GM21786 (cell line): ENCODE measurements around the gene RBMXL3.
"Not testable (repeated sequence)": the region's sequence is repeated elsewhere in the genome, so short reads cannot be mapped to it uniquely, and the experiment has no call there.

ENCODE experiments used
- ATAC-seq: cut with Tn5 transposase; IDR thresholded peaks from one replicate; pipeline ENCODE4 v1.9.1; 2021; ENCODE audit not compliant: unreplicated experiment

RBMXL3 gene

DNA sequence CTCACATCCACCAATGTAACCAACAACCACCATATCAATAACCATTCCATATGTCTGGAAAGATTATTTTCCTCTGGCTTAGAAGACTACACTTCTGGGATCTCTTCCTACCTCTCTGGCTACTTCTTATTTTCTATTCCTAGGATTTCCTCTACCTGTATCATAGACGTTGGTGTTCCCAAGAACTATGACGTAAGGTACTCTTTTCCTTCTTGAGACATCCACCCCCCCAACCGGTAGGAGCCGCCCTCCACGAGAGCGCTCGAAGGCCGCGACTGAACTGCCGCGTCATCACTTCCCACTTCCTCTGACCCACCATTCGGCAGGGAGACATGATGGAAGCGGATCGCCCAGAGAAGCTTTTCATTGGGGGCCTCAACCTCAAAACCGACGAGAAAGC lies at the start of gene RBMXL3:
Gene RBMXL3 (plus strand): TSS at position 301 of the 400 bp plus-strand sequence. CDS start 32 bp downstream, at position 333.
- no peak for ATAC-seq

DNA sequence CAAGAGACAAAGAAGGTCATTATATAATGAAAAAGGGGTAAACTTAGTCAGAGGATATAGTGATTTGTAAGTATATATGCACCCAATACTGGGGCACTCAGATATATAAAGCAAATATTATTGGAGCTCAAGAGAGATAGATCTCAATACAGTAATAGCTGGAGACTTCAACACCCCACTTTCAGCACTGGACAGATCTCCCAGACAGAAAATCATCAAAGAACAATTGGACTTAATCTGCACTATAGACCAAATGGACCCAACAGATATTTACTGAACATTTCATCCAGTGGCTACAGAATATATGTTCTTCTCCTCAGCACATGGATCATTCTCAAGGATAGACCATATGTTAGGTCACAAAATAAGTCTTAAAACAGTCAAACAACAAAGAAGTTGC lies 47.2 kb upstream of the RBMXL3 start:
- ATAC-seq = no peak

DNA sequence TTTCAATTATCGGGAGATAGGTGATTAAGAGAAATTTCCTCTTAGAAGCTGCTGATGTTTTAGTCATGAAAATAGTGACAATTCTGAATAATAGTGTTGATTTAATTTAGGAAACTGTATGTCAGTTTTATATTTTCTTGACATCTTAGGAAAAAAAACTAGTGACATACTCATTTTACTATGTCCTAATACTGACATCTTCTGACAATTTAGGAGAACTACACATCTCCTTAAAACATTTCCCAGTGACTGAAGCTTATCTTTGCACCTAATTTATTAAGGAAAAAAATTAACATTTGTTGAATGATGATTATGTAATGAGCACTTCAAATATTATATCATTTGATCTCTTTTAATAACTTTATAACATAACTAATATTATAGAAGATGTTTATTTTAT lies 42.0 kb upstream of the RBMXL3 start:
- no peak for ATAC-seq

DNA sequence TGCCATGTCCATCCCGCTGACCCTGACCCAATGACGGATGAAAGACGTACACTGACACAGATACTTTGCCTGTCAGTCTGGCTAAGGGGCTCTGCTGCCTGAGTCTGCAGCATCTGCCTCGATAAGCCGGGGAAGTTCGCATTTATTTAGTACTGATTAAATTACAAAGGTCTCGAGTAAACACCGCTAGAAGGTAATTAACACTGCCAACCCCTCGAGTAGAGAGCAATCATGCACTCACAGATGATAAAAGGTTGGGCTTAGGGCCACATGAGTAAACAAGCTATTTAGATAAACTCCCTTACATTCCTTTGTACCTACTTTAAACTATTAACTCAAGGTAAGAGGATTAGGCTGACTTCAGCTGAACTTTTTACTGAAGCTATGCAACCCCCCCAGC lies 16.0 kb upstream of the RBMXL3 start:
- ATAC-seq = no peak

DNA sequence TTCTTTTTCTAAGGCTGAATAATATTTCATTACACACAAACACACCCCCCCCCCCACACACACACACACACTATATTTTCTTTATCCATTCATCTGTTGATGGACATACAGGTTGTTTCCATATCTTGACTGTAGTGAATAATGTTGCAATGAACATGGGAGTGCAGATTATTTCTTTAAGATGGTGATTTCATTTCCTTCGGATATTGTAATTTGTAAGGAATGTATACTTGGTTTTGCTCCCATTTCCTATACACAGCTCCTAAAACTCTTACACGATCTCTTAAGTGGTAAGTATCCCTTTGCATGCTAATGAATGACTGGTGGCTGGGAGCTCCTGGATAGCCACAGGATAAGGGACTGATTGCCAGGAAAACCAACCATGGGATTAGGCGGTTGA lies 14.7 kb upstream of the RBMXL3 start:
- no peak for ATAC-seq

DNA sequence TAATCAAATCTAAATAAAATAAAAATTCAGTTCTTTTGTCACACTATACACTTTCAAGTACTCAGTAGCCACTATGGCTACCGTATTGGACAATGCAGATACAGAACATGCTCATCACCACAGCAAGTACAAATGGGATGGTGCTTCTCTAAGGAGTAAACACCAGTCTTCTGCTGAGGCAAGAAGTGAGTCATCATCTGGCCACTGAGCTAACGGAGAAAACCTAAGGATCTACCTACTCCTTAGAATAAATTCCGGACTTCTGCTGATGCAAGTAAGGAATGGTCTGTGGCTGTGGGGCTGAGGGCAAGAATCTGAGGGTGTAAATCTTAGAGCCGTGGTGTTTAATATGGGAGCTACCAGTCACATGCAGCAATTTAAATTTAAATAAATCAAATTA lies 11.3 kb upstream of the RBMXL3 start:
- no peak for ATAC-seq

DNA sequence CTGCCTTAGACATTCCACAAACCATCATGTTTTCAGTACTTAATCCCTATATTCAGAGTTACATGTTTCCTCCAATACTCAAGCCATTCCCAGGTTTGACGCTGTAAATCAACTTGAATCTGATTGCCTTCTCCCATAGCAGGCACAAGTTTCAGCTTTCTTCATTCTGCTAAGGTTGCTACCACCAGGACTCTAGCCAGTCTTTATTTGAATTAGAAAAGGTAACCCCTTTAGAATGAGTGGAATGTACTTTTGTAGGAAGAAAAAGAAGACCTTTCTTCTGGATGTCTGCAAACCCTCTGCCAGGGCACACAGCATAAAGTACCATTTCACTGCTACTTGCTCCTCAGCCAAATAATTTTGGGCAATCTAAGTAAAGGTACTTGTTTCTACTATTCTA lies 10.7 kb upstream of the RBMXL3 start:
- ATAC-seq = no peak

DNA sequence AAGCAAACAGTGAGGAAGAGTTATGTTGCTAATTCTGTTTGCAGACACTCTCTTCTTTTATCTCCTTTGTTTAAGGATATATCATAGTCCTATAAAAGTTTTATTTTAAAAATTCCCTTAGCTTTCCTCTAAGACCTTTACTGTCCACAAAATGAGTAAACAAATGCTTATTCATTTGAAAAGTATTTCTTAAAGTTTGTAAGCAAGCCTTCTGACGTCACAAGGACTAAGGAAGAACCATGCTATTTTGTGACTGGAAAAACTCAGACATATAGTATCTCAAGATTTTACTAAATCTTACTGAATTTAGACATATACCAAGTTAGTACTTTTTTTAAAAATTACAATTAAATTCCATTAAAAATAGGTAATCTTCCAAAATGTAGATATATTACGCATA lies 5.2 kb upstream of the RBMXL3 start:
- no peak for ATAC-seq

DNA sequence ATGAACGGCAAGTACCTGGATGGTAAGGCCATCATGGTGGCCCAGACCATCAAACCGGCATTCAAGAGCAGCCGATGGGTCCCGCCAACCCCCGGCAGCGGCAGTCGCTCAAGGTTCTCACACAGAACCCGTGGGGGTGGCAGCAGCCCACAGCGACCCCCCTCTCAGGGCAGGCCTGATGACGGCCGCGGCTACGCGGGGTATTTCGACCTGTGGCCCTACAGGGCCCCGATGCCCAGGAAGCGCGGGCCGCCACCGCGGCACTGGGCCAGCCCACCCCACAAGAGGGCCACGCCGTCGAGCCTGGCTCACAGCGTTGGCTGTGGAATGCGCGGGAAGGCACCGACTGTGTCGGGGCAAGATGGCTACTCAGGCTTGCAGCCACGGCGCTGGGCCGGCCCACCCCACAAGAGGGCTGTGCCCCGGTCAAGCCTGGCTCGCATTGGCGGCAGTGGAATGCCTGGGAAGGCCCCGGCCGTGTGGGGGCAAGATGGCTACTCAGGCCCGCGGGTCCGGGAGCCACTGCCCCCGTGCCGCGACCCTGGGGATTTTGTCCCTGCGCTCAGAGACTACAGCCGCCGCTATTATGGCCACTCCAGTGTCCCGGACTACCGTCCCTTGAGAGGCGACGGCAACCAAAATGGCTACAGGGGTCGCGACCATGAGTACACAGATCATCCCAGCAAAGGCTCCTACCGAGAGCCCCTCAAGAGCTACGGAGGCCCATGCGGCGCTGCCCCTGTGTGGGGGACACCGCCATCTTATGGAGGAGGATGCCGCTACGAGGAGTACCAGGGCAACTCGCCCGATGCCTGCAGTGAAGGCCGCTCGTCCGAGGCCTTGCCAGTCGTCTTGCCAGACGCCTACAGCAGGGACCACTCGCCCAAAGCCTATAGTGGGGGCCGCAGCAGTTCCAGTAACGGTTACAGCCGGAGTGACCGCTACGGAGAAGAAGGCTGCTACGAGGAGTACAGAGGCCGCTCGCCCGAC lies 731 bp downstream of the RBMXL3 start:
- ATAC-seq = no peak

DNA sequence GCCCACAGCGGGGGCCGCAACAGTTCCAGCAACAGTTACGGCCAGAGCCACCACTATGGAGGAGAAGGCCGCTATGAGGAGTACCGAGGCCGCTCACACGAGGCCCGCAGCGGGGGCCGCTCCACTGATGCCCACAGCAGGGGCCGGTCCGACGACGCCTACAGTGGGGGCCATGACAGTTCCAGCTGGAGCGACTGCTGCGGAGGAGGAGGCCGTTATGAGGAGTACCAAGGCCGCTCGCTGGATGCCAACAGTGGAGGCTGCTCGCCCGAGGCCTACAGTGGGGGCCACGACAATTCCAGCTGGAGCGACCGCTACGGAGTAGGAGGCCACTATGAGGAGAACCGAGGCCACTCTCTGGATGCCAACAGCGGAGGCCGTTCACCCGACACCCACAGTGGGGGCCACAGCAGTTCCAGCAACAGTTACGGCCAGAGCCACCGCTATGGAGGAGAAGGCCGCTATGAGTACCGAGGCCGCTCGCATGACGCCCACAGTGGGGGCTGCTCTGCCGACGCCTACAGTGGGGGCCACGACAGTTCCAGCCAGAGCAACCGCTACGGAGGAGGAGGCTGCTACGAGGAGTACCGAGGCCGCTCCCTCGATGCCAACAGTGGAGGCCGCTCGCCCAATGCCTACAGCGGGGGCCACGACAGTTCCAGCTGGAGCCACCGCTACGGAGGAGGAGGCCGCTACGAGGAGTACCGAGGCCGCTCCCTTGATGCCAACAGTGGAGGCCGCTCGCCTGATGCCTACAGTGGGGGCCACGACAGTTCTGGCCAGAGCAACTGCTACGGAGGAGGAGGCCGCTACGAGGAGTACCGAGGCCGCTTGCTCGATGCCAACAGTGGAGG lies 1.7 kb downstream of the RBMXL3 start:
- no peak for ATAC-seq

DNA sequence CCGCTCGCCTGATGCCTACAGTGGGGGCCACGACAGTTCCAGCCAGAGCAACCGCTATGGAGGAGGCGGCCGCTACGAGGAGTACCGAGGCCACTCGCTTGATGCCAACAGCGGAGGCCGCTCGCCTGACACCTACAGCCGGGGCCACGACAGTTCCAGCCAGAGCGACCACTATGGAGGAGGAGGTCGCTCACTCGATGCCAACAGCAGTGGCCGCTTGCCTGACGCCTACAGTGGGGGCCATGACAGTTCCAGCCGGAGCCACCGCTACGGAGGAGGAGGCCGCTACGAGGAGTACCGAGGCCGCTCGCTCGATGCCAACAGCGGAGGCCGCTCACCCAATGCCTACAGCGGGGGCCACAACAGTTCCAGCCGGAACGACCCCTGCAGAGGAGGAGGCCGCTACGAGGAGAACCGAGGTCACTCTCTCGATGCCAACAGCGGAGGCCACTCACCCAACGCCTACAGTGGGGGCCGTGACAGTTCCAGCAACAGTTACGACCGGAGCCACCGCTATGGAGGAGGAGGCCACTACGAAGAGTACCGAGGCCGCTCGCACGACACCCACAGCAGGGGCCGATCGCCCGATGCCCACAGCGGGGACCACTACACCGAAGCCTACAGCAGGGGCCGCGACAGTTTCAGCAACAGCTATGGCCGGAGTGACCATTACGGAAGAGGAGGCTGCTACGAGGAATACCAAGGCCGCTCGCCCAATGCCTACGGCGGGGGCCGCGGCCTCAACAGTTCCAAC lies 2.5 kb downstream of the RBMXL3 start:
- ATAC-seq = no peak

DNA sequence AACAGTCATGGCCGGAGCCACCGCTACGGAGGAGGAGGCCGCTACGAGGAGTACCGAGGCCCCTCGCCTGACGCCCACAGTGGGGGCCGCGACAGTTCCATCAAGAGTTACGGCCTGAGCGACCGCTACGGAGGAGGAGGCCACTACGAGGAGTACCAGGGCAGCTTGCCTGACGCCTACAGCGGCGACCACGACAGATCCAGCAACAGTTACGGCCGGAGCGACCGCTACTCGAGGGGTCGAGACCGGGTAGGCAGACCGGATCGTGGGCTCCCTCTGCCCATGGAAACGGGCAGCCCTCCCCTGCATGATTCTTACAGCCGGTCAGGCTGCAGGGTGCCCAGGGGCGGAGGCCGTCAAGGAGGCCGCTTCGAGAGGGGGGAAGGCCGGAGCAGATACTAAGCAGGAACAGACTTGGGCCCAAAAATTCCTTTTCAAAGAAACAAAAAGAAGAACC lies 3.1 kb downstream of the RBMXL3 start:
- no peak for ATAC-seq

DNA sequence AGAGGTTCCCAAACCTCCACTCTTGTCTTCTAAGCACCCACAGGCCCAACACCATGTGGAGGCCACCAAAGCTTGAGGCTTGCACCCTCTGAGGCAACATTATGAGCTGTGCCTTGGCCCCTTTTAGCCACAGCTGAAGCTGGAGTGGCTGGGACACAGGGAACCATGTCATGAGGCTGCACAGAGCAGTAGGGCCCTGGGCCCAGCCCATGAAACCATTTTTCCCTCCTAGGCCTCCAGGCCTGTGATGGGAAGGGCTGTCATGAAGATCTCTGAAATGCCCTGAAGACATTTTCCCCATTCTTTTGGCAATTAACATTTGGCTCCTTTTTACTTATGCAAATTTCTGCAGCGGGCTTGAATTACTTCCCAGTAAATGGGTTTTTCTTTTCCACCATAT lies 14.8 kb downstream of the RBMXL3 start:
- no peak for ATAC-seq

DNA sequence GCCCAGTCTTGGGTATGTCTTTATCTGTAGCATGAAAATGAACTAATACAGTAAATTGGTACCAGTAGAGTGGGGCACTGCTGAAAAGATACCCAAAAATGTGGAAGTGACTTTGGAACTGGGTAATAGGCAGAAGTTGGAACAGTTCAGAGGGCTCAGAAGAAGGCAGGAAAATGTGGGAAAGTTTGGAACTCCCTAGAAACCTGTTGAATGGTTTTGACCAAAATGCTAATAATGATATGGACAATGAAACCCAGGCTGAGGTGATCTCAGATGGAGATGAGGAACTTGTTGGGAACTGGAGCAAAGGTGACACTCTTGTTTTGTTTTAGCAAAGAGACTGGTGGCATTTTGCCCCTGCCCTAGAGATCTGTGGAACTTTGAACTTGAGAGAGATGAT lies 20.3 kb downstream of the RBMXL3 start:
- ATAC-seq = not testable (repeated sequence)

DNA sequence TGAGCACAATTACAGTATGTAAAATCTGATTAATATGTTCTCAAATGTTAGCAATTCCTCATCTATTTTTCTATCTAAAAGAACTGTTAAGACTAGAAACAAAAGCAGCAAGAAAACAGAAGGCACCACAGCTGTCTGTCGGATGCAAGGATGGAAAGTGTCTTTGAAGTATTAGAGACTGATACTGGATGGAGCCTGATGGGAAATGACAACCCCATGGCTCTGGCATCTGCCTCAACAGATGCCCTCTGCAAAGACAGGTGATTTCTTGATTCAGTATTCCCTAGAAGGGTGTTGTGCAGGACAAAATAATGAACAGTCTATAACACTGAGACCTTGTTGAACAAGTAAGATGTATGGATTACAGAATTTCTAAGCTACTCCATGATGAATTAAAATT lies 24.9 kb downstream of the RBMXL3 start:
- ATAC-seq = no peak

DNA sequence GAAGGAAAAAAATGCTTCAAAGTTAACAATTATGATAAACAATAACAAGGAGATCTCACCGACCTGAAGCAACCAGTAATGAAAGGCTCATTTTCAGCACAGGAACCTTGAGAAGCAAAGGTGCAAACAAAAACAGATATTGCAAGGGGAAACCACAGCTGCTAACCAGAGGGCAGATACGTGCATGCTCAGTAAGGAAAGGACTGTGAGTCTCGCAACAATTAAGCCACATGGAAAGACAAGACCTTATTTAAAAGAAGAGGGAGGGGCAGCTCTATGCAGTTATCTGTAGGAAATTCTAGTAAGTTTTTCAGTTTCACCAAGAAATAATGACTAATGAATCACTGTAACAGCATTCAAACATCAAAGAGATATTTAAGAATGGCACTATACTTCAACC lies 25.4 kb downstream of the RBMXL3 start:
- ATAC-seq = no peak

DNA sequence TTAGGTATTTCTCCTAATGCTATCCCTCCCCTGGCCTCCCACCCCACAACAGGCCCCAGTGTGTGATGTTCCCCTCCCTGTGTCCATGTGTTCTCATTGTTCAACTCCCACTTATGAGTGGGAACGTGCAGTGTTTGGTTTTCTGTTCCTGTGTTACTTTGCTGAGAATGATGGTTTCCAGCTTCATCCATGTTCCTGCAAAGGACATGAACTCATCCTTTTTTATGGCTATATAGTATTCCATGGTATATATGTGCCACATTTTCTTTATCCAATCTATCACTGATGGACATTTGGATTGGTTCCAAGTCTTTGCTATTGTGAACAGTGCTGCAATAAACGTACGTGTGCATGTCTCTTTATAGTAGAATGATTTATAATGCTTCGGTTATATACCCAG lies 28.1 kb downstream of the RBMXL3 start:
- ATAC-seq = not testable (repeated sequence)

DNA sequence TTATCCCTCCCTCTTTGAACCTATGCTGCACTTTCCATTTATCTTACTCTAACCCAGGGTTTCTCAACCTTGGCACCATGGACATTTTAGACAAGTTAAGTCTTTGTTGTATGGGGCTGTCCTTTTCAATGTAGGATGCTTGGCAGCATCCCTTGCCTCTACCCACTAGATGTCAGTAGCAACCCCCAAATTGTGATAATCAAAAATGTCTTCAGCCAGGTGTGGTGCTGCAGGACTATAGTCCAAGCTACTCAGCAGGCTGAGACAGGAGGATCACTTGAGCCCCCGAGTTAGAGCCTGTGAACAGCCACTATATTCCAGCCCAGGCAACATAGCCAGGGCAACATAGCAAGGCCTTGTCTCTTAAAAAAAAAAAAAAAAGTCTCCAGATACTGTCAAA lies 37.7 kb downstream of the RBMXL3 start:
- ATAC-seq = no peak

DNA sequence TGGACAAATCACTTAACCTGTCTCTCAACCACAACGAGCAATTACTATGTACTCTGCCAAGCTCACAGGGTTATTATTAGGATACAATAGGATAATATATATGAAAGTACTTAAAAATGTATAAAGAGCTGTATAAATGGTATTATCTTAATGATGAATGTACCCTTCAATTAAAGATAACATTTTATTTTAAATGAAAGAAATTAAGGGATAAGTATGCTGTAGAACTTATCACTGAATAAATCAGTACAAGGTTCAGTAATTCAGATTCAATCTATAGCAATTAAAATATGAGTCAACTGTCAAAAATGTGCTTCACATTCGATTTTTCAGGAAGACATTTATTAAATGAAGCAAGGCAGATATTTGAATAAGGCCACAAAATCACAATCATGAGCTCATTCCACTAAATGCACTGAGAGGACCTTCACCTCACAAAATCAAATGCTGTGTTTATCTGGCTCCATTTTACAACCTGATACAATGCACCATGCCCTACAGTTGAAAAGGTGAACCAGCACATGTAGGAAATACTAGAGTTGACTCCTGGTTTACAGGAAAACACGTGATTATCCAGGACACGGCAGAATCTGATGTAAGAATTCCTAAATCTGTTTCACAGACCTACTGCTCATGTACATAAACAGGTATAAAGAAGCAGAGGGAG lies 40.3 kb downstream of the RBMXL3 start:
- no peak for ATAC-seq

DNA sequence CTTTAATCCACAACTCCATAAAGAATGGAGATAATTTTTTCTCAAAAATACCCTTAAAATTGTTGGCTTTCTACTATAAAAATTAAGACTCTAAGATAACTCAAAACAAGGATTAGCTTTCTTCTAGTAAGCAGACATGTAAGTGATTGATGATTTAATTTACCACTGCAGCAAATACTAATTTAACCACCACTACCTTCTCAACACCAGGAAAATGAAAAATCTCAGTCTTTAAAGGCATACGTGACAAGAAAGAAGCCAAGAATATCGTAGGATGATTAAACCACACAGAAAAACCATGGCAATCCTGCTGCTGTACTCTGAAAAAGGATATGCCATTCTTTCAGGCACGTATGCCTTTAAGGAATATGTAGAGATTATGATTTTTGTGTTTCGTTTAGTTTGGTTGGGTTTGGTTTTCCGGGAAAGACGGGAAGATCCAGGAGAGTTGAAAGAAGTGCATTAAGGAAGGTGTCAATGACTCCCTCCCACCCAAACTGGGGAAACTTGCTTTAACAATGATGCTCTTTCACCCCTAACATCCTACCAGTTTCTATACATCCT lies 43.8 kb downstream of the RBMXL3 start:
- no peak for ATAC-seq
